NCI-H510A treated with DMSO at 0.1 percent for 48 hours (cell line): Measurements from ENCODE around the gene LCN9.
"Not testable (repeated sequence)": the region's sequence is repeated elsewhere in the genome, so short reads cannot be mapped to it uniquely, and the experiment has no call there.

Experiments used
- DNase-seq: peaks from one replicate; lab custom pipeline; 2025; lab: John Stamatoyannopoulos, UW

The LCN9 gene

GRCh38 chr9:135647884-135648283 lies 15.2 kb upstream of the LCN9 start:
- DNase-seq: no peak

GRCh38 chr9:135648494-135649410 lies 14.4 kb upstream of the LCN9 start:
- no peak for DNase-seq

- no peak for DNase-seq
These were observed 13.6 kb upstream of the LCN9 start for GRCh38 chr9:135649508-135649907.

- no peak for DNase-seq
These were observed 12.7 kb upstream of the LCN9 start for GRCh38 chr9:135650408-135650807.

- no peak for DNase-seq
These were observed 7.8 kb upstream of the LCN9 start for GRCh38 chr9:135655317-135655716.

- no peak for DNase-seq
These were observed 5.7 kb upstream of the LCN9 start for GRCh38 chr9:135657416-135657815.

- no peak for DNase-seq
These were observed 3.9 kb upstream of the LCN9 start for GRCh38 chr9:135659252-135659651.

GRCh38 chr9:135660407-135660806 lies 2.7 kb upstream of the LCN9 start:
- no peak for DNase-seq

GRCh38 chr9:135661816-135662560 lies 1.1 kb upstream of the LCN9 start:
- DNase-seq: no peak

- no peak for DNase-seq
These were observed 302 bp downstream of the LCN9 start for GRCh38 chr9:135663451-135663770.

- DNase-seq: no peak
These were observed 748 bp downstream of the LCN9 start for GRCh38 chr9:135663857-135664256.

GRCh38 chr9:135664266-135664665 lies 1.2 kb downstream of the LCN9 start:
- DNase-seq: no peak

- DNase-seq: no peak
These were observed 2.0 kb downstream of the LCN9 start for GRCh38 chr9:135664801-135665794.

GRCh38 chr9:135665795-135666189 lies 2.7 kb downstream of the LCN9 start:
- DNase-seq: no peak

- DNase-seq: no peak
These were observed 3.7 kb downstream of the LCN9 start for GRCh38 chr9:135666534-135667462.

- DNase-seq: no peak
These were observed 4.4 kb downstream of the LCN9 start for GRCh38 chr9:135667463-135668001.

- DNase-seq: not testable (repeated sequence)
These were observed 5.9 kb downstream of the LCN9 start for GRCh38 chr9:135669018-135669417.

- no peak for DNase-seq
These were observed 6.6 kb downstream of the LCN9 start for GRCh38 chr9:135669616-135670285.

GRCh38 chr9:135670721-135671590 lies 7.8 kb downstream of the LCN9 start:
- DNase-seq: no peak
